Activated T-cell treated with anti-CD3 and anti-CD28 coated beads for 1 hour (primary cell): ENCODE data around the gene LDB2.

ENCODE experiments used
- DNase-seq: peaks from one replicate; pipeline ENCODE4 v3.0.0-alpha.2; 2020; ENCODE audit warnings: low read depth

The LDB2 gene

DNA sequence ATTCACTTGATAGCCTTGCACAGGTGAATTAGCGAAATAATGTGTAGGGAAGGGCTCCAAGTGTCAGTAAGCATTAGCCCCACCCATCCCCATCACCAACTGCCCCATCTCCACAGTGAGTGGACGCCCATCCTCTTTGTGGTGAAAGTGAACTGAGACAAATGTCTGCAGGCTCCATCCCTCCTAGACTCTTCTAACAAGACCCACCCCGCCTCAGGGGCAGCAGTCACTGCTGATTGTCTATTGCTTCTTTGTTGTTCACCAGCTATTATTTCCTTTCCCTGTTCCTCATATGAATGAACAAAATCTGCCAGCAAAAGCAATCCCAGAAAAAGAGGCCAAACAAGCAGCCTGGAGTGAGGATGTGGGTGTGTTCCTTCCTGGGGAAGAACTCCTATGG lies 96.4 kb downstream of the LDB2 start:
- DNase-seq = no peak

DNA sequence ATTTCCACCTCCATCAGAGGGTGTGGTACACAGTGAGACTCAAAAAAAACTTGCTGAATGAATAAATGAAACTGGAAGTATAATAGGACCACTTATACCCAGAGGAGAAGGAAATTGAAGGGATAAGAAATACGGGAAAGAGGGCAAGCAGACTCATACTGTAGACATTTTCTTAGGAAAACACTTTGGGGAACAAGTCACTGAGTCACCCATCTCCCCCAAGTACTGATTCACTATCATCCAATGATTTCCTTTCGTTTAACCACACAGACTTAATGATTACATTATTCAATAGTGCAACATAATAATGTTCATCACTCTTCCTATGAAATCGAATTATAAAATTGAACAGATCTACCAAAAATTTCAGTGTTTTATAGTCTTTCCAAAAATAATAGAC lies 97.1 kb downstream of the LDB2 start:
- DNase-seq = no peak

DNA sequence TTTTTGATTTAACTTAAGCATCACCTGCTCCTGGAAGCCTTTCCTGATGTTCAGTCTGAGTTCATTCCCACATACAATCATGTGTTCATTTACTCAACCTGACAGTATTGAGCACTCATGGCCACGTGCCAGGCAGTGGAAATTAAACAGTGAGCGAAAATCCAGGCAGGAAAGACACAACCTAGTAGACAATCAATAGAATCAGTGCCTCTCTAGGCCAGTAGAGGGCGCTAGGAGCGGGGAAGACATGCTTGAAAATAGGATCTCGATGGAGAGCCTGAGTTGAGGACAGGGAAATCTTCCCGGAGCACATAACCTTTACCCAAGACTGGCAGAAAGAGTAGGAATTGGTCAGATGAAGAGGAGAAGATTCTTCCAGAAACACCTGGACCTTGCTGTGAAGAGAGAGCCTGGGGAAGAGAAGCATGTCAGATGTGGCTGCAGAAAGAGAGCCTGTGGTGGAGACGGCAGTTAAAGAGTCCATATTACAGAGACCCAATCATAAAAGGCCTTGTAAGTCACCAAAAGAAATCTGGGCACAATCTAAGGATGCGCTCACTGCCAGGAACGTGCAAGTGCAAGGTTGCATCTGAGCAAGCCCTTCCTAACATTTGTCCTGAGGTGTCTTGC lies 103.5 kb downstream of the LDB2 start:
- peak; percentile 14 for DNase-seq

DNA sequence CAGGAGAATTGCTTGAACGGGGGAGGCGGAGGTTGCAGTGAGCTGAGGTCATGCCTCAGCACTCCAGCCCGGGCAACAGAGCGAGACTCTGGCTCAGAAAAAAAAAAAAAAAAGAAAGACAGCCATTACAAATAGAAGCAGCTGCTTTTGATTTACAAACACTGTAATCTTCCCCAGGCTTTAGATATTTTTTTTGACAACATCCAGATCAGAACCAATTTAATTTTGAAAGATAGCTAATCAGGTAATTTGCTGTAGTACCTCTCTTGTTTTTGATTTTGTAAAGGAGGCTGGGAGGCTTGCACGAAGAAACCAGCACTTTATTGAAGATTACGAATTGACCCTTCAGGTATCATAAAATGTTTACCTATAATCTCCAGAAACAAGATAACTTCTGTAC lies 107.0 kb downstream of the LDB2 start:
- no peak for DNase-seq

DNA sequence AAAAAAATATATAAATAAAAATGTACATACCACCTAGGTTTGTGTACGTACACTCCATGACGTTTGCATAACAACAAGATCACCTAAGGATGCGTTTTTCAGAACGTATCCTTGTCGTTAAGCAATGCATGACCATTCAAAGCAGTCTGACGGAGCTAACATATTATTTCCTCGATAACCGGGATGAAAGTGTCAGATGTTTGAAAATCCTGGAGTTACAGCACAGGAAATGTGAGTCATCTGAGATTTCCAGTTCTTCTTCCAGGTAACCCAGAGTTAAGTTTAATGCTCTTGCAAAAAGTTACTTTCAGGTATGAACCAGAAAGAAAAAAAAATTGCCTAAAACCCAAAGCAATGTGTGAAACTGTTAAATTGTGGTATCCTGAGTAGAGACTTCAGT lies 107.9 kb downstream of the LDB2 start:
- DNase-seq = no peak

DNA sequence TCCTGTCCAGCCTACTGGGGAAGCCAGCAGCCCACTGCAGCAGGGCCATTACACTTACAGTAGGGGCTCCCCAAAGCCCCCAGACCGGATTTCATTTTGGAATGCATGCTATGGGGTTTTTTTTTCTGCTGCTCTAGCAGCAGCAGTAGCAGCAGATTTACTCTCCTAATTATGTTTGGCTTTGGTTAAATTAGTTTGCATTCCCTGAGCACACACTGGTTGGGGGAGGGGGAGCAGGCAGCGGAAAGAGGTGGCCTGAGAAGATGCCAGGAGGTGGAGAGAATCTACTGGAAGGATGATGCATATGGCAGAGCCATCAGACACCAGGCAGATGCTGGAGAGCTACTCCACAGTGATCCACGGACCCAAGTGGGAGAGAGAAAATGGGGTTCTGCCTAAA lies 109.6 kb downstream of the LDB2 start:
- DNase-seq = no peak

DNA sequence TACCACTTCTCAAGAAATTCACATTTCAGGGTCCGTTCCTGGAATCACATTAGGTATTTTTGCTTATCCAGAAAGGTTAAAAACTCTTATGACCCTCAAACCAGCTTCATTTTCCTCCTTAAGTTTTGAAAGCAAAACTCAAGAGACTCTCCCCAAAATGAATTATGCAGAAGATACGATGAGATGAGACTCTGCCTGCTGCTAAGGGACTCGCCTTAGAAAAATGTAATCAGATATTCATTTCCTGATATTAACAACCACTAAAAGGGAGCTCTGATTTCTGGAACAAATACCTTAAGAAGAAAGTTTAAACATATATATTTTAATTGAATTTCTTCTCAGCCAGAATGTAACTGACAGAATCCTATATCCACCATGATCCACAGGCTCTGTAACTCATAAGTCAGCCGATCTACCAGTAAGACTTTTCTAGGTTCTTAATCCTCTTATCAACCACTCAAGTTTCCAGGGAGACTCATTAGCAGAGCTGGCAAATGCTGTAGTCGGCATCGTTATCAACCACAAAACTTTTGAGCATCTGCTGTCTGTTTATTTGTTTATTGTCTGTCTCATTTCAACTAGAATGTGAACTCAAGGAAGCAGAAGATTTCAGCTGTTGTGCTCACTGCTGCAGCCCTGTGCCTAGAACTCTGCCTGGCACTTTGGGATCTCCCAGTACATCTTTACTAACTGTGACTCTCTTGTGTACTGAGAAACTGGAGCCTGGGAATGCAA lies 112.5 kb downstream of the LDB2 start:
- DNase-seq = no peak

DNA sequence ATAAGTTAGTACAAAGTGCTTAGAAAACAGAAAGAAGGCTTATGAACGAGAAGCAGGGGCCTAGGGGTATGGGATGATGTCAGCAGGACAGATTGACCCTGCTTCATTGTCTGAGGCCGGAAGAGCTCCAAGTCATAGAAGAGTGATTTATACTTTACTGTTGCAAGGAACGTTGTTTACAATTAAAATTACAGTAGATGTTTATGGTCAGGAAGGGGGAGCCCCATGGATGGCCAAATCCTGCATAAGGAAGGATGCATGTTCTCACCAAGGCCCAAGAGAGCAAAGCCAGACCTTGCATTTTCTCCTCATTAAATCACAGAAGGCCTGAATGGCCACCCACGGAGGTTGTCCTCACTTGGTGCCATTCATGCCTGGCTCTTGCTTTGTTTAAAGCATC lies 115.3 kb downstream of the LDB2 start:
- DNase-seq = no peak

DNA sequence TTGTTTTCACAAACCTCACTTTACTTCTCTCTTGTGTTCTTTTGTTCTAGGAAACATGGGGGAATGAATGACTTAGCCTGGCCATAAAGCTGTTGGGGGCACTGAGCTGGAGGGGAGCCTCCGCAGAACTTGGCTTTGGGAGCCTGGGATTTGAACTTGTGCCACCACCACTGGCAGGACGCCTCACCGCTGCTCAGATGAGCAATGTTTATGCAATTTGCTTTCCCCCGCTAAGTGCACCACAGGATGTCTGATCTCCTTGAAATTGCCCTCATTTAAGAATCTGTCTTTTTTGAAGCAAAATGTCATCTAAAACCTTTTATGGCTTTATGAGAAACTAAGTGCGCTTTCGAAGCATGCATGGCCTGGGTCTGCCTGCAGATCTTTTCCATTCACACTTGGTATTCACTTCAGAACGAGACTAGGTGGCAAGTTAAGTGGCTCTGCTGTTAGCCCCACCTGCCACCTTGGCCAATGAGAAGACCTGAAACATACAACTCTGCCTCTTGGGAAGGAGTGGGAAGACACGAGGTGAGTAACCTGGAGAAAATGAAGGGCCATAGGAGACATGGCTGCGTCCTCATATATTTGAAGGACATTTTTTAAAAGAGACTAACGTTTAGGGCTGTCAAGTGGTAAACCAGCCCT lies 119.3 kb downstream of the LDB2 start:
- no peak for DNase-seq

DNA sequence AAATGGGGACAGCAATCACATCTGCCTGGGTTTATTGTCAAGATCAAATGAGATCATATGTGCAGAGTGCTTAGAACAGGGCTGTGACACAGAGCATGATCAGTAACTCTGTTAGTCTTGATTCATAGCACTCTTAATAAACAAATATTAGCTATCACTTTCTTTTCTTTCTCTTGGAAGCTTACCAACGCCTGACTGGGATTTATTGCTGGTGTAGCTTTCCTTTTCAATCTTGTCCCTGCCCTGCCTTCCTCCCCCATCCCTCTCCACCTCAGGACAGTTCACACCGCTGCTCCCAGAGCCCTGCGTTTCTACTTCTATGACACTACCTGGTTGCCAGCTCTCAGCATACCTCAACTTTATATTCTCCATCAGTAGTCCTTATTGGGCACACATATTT lies 120.7 kb downstream of the LDB2 start:
- no peak for DNase-seq

DNA sequence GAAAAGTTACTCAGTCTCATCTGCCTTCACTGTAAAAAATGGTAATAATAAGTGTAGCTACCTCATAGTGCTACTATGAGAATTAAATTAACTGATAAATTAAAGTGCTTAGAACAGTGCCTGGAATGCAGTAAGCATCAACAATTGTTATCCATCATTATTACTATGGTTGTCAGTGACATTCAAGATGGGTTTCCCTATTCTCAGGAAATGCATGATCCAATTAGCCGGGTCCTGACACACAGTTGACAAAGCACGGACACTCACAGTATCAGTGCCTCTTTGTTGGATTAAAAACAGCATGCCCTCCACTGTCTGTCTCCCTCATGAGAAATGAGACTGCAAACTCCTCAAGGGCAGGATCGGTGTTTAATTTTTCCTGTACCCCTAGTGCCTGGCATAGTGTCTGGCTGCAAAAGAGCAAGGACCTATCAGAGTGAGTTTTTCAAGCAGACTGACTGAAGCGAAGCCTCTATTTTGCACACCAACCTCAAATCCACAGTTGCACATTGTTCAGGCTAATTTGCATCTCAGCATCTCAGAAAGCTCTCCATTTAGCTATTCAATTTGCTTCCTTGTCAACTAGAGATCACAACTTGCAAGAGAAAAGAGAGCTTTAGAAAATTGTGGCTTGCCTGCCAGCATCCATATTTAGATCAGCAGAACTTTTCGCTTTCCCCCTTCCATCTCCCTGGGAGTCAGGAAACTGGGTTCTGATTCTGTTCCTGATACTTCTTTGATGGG lies 122.9 kb downstream of the LDB2 start:
- no peak for DNase-seq

DNA sequence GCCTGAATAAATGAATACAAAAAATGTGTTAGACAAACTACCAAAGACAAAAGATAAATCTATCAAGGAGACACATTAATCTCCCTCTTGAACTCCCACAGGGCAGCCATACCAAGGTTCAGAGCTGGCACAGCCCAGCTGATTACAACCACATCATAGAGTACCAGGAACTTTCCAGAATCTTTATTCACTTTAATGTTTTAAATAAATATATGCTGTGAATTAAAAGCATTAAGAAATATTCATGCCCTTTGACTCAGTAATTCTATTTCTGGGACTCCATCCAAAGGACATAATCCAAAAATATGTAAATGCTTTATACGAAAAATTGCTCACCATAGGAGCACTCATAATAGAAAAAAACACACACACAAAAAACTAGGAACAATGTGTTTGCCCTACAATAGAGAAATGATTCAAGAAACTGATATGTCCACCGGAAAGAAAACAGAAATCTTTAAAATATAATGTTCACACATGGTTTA lies 126.0 kb downstream of the LDB2 start:
- DNase-seq = no peak

DNA sequence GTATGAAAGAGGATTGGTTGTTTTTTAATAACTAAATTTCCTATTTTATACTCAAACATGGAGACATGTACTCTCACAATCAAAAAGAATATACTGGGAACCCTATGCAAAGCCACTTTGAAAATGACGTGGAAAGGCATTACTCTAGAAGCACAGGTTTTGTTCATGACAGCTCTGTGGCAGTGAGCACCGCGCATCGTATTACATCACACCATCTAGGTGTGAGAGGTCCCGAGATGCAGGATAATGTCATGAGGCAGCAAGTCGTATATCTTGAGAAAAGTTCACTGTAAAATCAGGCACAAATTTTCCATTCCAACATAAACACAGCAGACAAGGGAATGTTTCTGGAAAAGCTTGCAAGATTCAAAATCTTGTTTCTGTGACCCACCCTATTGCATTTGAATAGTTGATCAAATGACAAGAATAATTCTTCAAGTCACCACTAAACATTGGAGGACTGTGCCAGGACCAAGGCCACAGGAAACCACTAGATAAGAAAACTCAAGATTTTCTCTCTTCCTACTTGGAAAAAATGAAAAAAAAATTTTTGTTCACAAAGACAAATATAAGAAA lies 127.6 kb downstream of the LDB2 start:
- DNase-seq = no peak

DNA sequence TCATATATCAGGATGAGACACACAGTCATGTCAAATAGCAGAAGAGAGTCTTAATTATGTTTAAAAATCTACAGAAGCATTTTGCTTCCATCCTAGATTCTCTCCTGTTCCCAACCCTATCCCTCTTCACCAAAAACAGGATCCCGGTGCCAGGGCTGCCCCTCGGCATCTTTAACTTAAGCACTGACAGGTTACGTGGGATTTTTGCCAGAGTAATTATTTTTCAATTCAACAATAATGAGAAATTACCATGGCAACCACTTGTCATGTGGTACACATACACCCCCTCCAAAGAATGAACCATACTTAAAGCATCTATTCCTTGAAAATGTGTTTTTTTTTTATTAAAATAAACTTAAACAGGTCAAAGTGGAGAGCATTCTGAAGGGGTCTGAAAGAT lies 130.6 kb downstream of the LDB2 start:
- no peak for DNase-seq

DNA sequence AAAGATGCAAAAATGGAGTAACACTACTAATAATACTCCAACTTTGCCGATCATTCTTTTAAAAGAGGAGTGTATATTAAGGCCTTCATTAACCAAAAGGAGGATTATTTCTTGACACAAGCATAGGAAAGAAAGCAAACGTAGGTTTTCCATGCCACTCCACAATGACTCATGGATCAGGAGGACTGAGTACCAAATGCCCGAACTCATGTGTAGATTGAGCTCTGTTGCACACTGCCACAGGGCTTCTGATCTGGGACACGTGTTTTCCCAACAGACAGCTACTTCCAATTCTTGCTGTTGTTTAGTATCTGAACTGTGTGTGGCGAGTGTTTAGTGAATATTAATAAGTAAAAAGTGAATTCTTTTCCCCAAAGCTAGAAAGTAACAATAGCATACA lies 131.2 kb downstream of the LDB2 start:
- DNase-seq = no peak

DNA sequence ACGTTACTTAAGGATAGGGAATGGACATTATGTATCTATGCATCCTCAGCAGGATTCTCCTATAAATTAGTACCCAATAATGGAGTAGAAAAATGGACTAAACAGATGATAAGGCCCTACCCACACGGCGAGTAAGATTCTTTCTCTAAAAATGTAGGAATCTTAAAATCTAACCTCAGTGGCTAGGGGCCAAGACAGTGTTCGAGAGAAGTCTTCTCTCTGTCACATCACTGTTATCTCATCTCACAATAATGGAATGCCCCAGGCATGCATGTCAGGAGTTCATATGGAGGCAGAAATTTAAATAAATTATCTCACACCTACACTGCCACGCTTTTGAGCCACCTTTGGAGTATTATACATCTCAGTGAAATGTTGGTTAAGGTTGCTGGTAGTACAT lies 132.9 kb downstream of the LDB2 start:
- DNase-seq = no peak

DNA sequence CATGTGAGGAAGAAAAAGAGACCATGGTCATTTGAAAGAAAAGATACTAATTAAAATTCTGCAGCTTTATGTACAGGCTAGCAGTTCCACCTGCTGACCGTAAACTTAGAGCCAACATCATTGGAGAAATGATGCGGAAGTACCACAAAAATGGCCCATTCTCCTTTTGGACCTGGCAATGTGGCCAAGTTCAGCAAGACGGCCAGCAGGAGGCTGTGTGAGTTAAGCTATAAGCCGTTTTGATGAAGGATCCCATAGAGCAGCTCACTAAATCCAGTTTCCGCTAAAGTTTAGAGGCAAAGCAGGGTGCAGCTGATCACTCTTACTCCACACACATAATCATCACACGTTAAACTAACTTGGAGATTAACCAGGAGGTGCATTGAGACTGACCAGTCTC lies 133.8 kb downstream of the LDB2 start:
- DNase-seq = no peak

DNA sequence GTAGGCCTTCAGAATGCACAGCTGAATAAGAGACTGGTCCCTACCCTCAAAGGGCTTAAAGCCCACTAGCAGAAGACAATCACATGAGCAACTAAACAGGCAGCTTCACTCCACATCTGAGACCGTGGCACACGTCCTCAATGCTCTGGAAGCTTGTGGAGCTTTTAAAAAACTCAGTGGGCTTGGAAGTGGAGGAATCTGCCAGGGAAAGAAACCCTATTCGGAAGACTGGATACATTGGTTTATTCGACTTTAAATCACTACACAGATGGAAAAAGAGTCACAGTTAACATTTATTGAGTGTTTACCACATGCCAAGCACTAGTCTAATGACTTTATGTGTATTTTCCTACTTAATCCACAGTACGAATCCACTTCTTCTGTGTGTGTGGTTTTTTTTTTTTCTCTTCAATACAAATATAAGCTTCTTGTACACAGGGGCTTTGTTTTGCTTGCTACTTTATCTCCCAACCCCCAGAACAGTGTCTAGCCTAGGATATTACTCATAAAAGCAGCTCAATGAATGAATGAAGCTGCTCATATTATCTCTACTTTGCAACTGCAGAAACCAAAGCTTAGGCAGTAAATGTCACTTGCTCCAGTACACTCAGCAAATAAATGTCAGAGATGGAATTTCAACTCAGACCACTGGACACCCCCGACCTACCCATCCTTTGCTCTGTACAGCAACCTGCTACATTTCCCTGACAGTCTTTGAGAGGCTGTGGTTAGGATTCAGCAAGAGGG lies 137.7 kb downstream of the LDB2 start:
- no peak for DNase-seq

DNA sequence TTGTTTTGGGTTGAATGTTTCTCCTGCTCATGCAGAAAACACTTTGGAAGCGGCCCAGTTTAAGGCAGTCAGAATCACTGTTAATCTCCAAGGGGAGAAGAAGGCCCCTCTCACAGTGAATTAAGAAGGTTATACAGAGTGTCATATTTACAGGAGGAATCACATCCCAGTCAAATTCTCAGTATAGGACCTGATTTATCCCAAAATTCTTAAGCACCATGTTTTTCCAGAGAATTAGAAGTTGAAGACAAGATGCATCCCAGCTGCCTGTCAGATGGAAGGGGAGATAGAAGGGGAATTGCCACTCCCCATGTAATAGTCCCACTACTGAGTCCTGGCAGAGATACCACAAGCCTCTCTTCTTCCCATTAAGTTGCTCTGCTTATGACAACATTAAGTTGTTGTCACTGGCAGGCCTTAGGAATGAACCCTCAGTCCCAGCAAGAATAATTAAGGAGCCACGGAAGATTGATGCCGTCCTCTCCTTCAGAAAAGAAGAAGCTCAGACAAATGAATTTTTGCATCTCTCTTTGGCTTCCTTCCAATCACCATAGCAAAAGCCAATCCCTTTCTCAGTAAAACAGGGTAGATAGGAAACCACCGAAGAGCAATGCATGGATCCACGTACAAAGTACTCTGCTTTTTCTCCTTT lies 138.4 kb downstream of the LDB2 start:
- no peak for DNase-seq

DNA sequence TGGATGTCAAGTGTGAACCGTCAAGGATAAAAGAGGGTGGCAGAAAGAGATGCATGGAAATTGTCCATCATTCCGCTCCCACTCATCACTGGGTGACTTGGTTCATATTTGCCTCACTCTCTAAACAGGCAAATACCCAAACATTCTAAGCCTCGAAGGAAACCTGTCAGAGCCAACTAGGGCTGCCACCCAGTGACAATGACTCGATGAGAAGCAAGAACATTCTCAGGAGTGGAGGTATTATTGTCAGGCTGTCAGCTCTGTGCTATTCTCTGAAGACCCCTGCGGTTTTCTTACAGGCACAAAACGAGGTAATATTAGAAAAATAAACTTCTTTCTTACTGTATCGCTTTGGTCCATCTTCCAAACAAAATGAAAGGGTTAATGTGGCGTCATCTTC lies 139.6 kb downstream of the LDB2 start:
- DNase-seq = no peak

DNA sequence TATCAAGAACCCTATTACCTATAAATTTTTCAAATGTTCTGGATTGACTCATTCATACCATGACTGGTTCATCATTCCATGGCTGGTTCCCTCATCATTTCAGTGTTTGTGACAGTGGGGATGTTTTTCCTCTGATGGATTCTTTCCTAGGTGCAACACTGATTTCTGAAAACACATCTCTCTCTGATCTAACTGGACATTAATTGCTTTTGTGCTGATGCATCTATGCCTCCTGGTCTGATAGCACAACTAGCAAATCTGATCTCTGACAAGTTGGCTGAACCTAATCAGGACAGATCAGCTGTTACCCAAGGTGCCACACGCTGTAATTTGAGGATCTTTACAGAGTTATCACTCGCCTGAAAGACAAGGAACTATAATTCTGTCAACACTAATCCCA lies 140.2 kb downstream of the LDB2 start:
- no peak for DNase-seq
